Upper lobe of right lung (tissue), 1 donor: Measurements from ENCODE around the gene LINGO3. TPM values are rescaled to one million over a fixed set of nuclear protein-coding genes. Genes with fewer than 3 reads are reported as not detected.

Source experiments
- ATAC-seq: fragments of 200-7000 bp; cut with Tn5 transposase; one replicate; pipeline ENCODE4 v1.9.1; 2020; ENCODE audit warnings: mild to moderate bottlenecking, moderate library complexity
- DNase-seq: peaks from one replicate; pipeline ENCODE4 v3.0.0-alpha.2; 2020
- H3K27ac ChIP-seq: fragments of 200-600 bp; one replicate; pipeline ENCODE4 v1.8.0; 2022
- H3K27me3 ChIP-seq: fragments of 200-600 bp; one replicate; pipeline ENCODE4 v1.8.0; 2022; ENCODE audit warnings: mild to moderate bottlenecking
- H3K36me3 ChIP-seq: fragments of 200-600 bp; one replicate; pipeline ENCODE4 v1.8.0; 2022
- H3K4me1 ChIP-seq: fragments of 200-600 bp; one replicate; pipeline ENCODE4 v1.8.0; 2022
- H3K4me3 ChIP-seq: fragments of 200-600 bp; one replicate; pipeline ENCODE4 v1.8.0; 2022; ENCODE audit warnings: mild to moderate bottlenecking
- H3K9me3 ChIP-seq: fragments of 200-600 bp; one replicate; pipeline ENCODE4 v1.8.0; 2022
- intact Hi-C: fragments of 100-400 bp; cut with DNase I; formaldehyde crosslinking; loops from one replicate; pipeline ENCODE4 v1.11.0; 2022
- total RNA-seq: library from RNA; stranded (reverse); fragmentation: NEBNext Ultra II Directional; extraction: Animal tissue kit (Norgen Biotek cat#: 25700); gene quantifications from one replicate; pipeline ENCODE4 v1.2.1, GENCODE V29; 2021
- TF ChIP-seq, protein P1 (sequence below): fragments of 200-600 bp; IDR thresholded peaks from one replicate; pipeline ENCODE4 v1.8.0; 2022; ENCODE audit warnings: antibody characterized with exemption
- donor health status: DM: no; HTN: yes; CAD: no; lungs with severe emphysema.

The LINGO3 gene
- total RNA-seq, 1 donor from 2014 or later, result not detected

DNA sequence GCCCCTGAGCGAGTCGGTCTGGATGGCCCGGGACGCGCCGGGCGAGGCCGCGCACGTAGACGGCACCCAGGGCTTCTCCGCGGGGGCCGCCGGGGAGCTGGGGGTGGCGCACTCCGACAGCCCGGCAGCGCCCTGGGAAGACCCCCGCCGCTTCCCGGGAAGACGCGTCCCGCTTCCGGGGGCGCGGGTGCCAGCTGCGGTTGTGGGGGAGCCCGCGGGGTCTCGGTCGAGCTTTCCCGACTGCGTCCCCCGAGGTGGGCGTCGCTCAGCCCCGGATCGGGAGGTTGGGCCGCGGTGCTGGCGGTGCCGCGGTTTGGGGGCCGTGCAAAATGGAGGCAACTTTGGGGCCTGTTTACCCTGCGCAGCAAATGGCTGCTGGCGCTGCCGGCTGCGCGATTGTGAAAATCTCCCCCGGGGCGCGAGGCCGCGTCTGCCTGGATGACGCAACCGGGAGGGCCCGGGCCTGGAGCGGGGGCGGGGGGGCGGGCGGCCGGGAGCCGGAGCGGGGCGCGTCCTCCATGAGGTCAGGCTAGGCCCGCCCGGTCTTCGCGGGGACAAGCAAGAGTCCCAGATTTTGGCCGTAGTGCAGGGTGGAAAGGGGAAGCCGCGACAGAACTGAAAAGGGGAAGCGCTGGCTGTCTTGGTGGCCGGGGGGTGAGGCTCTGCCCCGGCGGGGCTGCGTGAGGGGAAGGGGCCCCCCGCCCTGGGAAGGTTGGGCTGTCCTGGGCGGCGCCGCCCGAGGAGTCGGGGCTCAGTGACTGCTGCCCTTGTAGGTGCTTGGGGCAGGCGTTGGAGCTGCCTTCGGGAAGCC is 37.3 kb downstream of the LINGO3 start:
- H3K4me3 ChIP-seq, result peak overlapping the region; percentile 100
- peak; percentile 95 for DNase-seq
- peak overlapping the region; percentile 98 for H3K27ac ChIP-seq
- intact Hi-C loops, result loop anchor here (5.0 kb wide), 1 partner anchor 33 kb away; the partner anchor contains the start of genes PLEKHJ1 and SF3A2
- no peaks in the 10 kb centered on the region for H3K27me3 ChIP-seq
- H3K36me3 ChIP-seq, result peaks cover 25% of the 10 kb centered on the region
- no peaks in the 10 kb centered on the region for H3K9me3 ChIP-seq
- H3K4me1 ChIP-seq, result peaks cover 65% of the 10 kb centered on the region
- TF ChIP-seq, protein P1, sequence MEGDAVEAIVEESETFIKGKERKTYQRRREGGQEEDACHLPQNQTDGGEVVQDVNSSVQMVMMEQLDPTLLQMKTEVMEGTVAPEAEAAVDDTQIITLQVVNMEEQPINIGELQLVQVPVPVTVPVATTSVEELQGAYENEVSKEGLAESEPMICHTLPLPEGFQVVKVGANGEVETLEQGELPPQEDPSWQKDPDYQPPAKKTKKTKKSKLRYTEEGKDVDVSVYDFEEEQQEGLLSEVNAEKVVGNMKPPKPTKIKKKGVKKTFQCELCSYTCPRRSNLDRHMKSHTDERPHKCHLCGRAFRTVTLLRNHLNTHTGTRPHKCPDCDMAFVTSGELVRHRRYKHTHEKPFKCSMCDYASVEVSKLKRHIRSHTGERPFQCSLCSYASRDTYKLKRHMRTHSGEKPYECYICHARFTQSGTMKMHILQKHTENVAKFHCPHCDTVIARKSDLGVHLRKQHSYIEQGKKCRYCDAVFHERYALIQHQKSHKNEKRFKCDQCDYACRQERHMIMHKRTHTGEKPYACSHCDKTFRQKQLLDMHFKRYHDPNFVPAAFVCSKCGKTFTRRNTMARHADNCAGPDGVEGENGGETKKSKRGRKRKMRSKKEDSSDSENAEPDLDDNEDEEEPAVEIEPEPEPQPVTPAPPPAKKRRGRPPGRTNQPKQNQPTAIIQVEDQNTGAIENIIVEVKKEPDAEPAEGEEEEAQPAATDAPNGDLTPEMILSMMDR, result no peak
- ATAC-seq, result peak; percentile 57

- H3K27ac ChIP-seq, result peak overlapping the region; percentile 98
- peaks cover 60% of the 10 kb centered on the region for H3K4me1 ChIP-seq
- no peaks in the 10 kb centered on the region for H3K9me3 ChIP-seq
- H3K4me3 ChIP-seq, result peak overlapping the region; percentile 100
- peaks cover 25% of the 10 kb centered on the region for H3K36me3 ChIP-seq
- DNase-seq (peak; percentile 84), ATAC-seq (peak; percentile 2)
- intact Hi-C loops, result loop anchor here (5.0 kb wide), 1 partner anchor 33 kb away; the partner anchor contains the start of genes PLEKHJ1 and SF3A2
- no peaks in the 10 kb centered on the region for H3K27me3 ChIP-seq
- TF ChIP-seq, protein P1, result no peak
Observed at GRCh38 chr19:2270157-2270422, 37.9 kb downstream of the LINGO3 start.

DNA sequence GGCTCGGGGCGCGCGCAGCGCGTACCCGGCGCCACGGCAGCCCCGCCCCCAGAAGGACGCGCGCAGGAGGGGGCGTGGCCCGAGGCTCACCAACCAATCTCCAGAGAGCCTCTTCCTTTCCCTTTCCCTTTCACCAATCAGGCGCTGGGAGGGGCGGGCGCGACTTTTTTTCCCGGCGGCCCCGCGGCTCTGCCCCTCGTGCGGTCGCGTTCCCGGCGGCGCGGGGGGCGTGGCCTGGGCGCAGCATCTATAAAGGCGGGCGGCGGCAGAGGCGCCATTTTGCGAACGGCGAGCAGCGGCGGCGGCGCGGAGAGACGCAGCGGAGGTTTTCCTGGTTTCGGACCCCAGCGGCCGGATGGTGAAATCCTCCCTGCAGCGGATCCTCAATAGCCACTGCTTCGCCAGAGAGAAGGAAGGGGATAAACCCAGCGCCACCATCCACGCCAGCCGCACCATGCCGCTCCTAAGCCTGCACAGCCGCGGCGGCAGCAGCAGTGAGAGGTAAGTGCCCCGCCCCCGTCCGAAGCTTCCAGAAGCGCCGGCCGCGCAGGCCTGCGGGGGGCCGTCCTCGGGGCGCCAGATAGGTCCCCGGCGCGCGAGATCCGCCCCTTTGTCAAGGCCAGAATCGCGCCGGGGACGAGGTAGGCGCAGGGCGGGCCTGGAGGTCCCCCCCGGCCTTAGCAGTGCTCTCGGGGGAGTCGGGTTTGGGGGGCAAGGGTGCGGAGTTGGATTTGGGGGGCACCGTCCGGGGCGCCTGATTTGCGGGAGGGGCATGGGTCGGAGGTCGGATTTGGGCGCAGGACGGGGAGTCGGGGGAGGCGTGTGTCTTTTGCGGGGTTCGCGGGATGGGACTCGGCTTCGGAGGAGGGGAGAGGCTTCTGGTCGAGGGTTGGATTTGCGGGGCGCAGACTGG is 38.5 kb downstream of the LINGO3 start:
- TF ChIP-seq, protein P1, result no peak
- ATAC-seq (peak; percentile 90), DNase-seq (peak; percentile 99)
- H3K9me3 ChIP-seq, result no peaks in the 10 kb centered on the region
- H3K27me3 ChIP-seq, result no peaks in the 10 kb centered on the region
- peak overlapping the region; percentile 100 for H3K4me3 ChIP-seq
- intact Hi-C loops, result loop anchor here (5.0 kb wide), 1 partner anchor 32 kb away; the partner anchor contains the start of genes PLEKHJ1 and SF3A2
- peaks cover 61% of the 10 kb centered on the region for H3K4me1 ChIP-seq
- H3K27ac ChIP-seq, result peak overlapping the region; percentile 98
- H3K36me3 ChIP-seq, result peaks cover 25% of the 10 kb centered on the region

DNA sequence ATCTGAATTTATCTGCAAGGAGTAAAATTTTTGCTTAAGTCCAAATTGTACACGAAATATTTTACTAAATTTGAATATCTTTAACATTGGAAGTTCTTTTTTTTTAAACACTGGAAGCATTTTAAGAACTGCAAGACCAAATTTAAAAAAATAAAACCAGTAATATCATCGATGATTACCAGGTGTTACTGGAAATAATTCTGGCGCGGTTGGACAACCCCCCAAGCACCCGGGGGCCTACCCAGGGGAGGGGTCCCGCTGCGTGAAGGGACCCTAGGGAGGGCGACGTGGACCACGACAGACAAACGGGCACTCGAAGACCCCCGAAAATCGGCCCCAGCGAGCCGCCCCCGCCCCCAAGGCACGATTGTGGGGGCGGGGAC is 39.1 kb downstream of the LINGO3 start:
- H3K27ac ChIP-seq, result peak overlapping the region; percentile 44

GRCh38 chr19:2268480-2268830 is 39.5 kb downstream of the LINGO3 start:
- DNase-seq (no peak), ATAC-seq (no peak)
- Histone ChIP-seq H3K27ac (no peak overlapping the region), H3K27me3 (no peaks in the 10 kb centered on the region), H3K4me3 (peak overlapping the region; percentile 100), H3K36me3 (peaks cover 24% of the 10 kb centered on the region), H3K4me1 (peaks cover 50% of the 10 kb centered on the region), H3K9me3 (no peaks in the 10 kb centered on the region)
- intact Hi-C loops, result no loop called here
- TF ChIP-seq, protein P1, result no peak

More for the DNA sequence above, 39.1 kb downstream of the LINGO3 start:
- H3K4me3 ChIP-seq, result peak overlapping the region; percentile 100
- H3K27me3 ChIP-seq, result no peaks in the 10 kb centered on the region
- peaks cover 25% of the 10 kb centered on the region for H3K36me3 ChIP-seq
- TF ChIP-seq, protein P1, result no peak
- DNase-seq, result no peak
- no peak for ATAC-seq
- intact Hi-C loops, result no loop called here
- no peaks in the 10 kb centered on the region for H3K9me3 ChIP-seq
- H3K4me1 ChIP-seq, result peaks cover 54% of the 10 kb centered on the region
